OCI-LY7 (cell line): ENCODE results near the gene SNTB2.

Experiments
- EZH2phosphoT487 ChIP-seq: fragments of 200-600 bp; sonication (generic); IDR thresholded peaks from 2 replicates; pipeline ENCODE4 v1.6.1; 2018; ENCODE audit warnings: low read depth, borderline replicate concordance, mild to moderate bottlenecking, mixed run types, antibody characterized with exemption, low read length, moderate library complexity, mixed read lengths
- TF ChIP-seq, protein P1 (sequence below): fragments of 200-600 bp; sonication (generic); conservative IDR thresholded peaks from 2 replicates; pipeline ENCODE4 v1.5.1; 2014; ENCODE audit warnings: mild to moderate bottlenecking, antibody characterized with exemption, low read length, moderate library complexity, mixed read lengths

DNA sequence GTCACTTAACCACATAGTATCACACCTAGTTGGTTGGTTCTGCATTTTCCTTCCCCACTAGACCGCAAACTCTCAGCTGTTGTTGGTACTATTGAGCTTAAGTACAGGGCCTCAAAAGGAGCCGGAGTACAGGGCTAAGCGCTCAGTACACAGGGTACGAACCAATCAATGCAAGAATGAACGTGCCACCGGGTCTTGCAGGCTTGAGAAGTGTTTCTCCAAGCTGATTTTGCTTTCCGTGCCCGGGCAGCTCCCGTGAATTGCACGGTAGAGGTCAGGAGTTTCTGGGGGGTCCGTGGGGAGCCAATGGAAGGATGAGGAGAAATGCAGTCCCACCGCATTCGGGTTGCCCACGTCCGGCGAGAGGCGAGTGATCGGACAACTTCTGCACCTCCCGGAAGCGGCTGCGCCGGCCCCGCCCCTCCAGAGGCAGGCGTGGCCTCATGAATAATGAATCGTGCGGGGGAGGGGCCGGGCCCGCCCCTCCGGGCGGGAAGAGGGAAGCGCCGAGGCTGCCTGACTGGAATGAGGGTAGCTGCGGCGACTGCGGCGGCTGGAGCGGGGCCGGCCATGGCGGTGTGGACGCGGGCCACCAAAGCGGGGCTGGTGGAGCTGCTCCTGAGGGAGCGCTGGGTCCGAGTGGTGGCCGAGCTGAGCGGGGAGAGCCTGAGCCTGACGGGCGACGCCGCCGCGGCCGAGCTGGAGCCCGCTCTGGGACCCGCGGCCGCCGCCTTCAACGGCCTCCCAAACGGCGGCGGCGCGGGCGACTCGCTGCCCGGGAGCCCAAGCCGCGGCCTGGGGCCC lies at the start of gene SNTB2:
- TF ChIP-seq, protein P1, sequence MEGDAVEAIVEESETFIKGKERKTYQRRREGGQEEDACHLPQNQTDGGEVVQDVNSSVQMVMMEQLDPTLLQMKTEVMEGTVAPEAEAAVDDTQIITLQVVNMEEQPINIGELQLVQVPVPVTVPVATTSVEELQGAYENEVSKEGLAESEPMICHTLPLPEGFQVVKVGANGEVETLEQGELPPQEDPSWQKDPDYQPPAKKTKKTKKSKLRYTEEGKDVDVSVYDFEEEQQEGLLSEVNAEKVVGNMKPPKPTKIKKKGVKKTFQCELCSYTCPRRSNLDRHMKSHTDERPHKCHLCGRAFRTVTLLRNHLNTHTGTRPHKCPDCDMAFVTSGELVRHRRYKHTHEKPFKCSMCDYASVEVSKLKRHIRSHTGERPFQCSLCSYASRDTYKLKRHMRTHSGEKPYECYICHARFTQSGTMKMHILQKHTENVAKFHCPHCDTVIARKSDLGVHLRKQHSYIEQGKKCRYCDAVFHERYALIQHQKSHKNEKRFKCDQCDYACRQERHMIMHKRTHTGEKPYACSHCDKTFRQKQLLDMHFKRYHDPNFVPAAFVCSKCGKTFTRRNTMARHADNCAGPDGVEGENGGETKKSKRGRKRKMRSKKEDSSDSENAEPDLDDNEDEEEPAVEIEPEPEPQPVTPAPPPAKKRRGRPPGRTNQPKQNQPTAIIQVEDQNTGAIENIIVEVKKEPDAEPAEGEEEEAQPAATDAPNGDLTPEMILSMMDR: no peak
- no peak for TF ChIP-seq EZH2phosphoT487
